IPS-15b (cell line): Measurements from ENCODE around the gene LZTR1.

Source experiments
- H3K27me3 ChIP-seq: one replicate; pipeline ENCODE4 v1.6.1; 2013; ENCODE audit warnings: low read length; ENCODE audit not compliant: control insufficient read depth, insufficient read depth
- H3K36me3 ChIP-seq: one replicate; pipeline ENCODE4 v1.6.1; 2013; ENCODE audit warnings: low read length; ENCODE audit not compliant: control insufficient read depth, insufficient read depth
- H3K4me1 ChIP-seq: one replicate; pipeline ENCODE4 v1.6.1; 2013; ENCODE audit warnings: mild to moderate bottlenecking, low read length; ENCODE audit not compliant: control insufficient read depth, insufficient read depth
- H3K4me3 ChIP-seq: one replicate; pipeline ENCODE4 v1.5.1; 2013; ENCODE audit warnings: low read depth, low read length
- H3K9ac ChIP-seq: one replicate; pipeline ENCODE4 v1.6.1; 2013; ENCODE audit warnings: low read depth, mild to moderate bottlenecking, low read length
- H3K9me3 ChIP-seq: one replicate; pipeline ENCODE4 v1.6.1; 2013; ENCODE audit warnings: mild to moderate bottlenecking, low read length; ENCODE audit not compliant: control insufficient read depth, insufficient read depth

Gene LZTR1

GRCh38 chr22:20992056-20992442 is 10.0 kb downstream of the LZTR1 start:
- H3K9me3 ChIP-seq, result no peaks in the 10 kb centered on the region
- H3K27me3 ChIP-seq, result no peaks in the 10 kb centered on the region
- H3K4me1 ChIP-seq, result no peaks in the 10 kb centered on the region
- H3K9ac ChIP-seq, result no peak overlapping the region
- H3K4me3 ChIP-seq, result no peak overlapping the region
- peaks cover 19% of the 10 kb centered on the region for H3K36me3 ChIP-seq

GRCh38 chr22:20992456-20993303 is 10.6 kb downstream of the LZTR1 start:
- peaks cover 20% of the 10 kb centered on the region for H3K36me3 ChIP-seq
- no peaks in the 10 kb centered on the region for H3K27me3 ChIP-seq
- no peak overlapping the region for H3K4me3 ChIP-seq
- H3K4me1 ChIP-seq, result no peaks in the 10 kb centered on the region
- H3K9me3 ChIP-seq, result no peaks in the 10 kb centered on the region
- H3K9ac ChIP-seq, result no peak overlapping the region

DNA sequence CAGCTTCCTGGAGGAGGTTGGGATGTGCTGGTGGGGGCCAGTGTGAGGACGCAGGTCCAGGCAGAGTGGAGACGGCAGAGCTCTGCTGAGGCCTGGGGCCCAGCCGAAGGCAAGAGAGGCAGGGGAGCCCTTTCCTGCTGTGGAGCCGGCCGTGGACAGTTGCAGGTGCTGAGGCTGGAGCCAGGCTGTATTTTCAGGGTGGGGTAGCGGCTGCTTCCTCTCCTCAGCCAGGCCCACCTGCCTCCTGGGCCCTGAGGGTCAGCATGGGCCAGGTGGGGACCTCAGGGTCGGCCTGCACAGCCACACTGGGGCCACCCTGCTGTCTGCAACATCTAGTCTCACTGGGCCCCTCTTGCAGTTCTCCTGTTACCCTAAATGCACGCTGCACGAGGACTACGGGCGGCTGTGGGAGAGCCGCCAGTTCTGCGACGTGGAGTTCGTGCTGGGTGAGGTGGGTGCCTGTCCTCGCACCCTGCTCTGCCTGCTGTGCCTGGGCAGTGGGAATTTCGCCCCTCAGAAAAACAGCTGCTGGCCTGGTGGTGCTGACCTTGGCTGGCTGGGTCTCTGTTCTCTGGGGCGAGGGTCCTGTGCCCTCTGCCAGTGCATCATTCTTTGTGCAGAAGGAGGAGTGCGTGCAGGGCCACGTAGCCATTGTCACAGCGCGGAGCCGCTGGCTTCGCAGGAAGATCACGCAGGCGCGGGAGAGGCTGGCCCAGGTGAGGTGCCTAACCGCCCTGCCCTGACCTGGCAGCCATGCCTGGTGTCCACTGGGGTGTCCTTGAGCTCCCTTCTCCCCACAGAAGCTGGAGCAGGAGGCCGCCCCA is 11.4 kb downstream of the LZTR1 start:
- Histone ChIP-seq H3K27me3 (no peaks in the 10 kb centered on the region), H3K9me3 (no peaks in the 10 kb centered on the region), H3K36me3 (peaks cover 23% of the 10 kb centered on the region), H3K4me1 (no peaks in the 10 kb centered on the region), H3K9ac (no peak overlapping the region), H3K4me3 (no peak overlapping the region)

- H3K4me3 ChIP-seq, result no peak overlapping the region
- H3K9ac ChIP-seq, result no peak overlapping the region
- H3K9me3 ChIP-seq, result no peaks in the 10 kb centered on the region
- H3K27me3 ChIP-seq, result no peaks in the 10 kb centered on the region
- peaks cover 23% of the 10 kb centered on the region for H3K36me3 ChIP-seq
- no peaks in the 10 kb centered on the region for H3K4me1 ChIP-seq
These were observed 12.2 kb downstream of the LZTR1 start for GRCh38 chr22:20994128-20994901.

DNA sequence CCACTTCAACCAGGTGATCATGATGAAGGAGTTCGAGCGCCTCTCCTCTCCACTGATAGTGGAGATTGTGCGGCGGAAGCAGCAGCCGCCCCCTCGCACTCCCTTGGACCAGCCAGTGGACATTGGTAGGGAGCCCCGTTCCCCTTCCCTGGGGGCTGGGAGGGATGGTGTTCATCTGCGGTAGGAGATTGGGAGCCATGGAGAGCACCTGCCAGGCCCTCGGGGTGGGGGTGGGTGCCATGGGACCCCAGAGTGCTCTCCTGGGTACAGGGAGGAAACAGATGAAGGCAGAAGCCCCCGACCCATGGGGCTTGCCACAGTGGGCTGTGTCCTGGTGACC is 12.8 kb downstream of the LZTR1 start:
- Histone ChIP-seq H3K27me3 (no peaks in the 10 kb centered on the region), H3K9ac (no peak overlapping the region), H3K4me1 (no peaks in the 10 kb centered on the region), H3K9me3 (no peaks in the 10 kb centered on the region), H3K36me3 (peaks cover 27% of the 10 kb centered on the region), H3K4me3 (no peak overlapping the region)

DNA sequence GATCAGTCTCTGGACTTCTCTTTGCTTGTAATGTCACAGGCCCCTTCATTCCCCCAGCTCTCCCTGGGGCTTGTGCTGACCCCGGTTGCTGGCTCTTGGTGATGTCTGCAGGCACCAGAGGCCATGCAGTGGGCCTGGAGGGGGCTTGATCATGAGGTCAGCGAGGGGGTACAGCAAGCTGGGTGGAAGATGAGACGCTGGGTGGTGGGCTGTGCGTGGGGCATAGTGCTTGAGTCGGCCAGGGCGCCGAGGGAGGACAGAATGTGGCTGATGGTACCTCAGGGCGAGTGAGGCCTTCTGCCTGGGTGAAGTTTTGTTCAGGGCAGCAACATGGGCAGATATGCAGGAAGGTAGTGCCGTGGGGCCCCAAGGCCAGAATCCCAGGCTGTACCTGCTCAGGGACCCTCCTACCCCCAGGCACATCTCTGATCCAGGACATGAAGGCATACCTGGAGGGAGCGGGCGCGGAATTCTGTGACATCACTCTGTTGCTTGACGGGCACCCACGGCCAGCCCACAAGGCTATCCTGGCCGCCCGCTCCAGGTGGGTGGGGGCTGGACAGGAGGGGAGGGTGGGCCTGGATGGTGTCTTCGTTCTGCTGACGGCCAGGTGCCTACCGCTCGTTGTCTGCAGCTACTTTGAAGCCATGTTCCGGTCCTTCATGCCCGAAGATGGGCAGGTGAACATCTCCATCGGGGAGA is 13.4 kb downstream of the LZTR1 start:
- Histone ChIP-seq H3K4me3 (no peak overlapping the region), H3K36me3 (peaks cover 32% of the 10 kb centered on the region), H3K9me3 (no peaks in the 10 kb centered on the region), H3K4me1 (no peaks in the 10 kb centered on the region), H3K9ac (no peak overlapping the region), H3K27me3 (no peaks in the 10 kb centered on the region)

DNA sequence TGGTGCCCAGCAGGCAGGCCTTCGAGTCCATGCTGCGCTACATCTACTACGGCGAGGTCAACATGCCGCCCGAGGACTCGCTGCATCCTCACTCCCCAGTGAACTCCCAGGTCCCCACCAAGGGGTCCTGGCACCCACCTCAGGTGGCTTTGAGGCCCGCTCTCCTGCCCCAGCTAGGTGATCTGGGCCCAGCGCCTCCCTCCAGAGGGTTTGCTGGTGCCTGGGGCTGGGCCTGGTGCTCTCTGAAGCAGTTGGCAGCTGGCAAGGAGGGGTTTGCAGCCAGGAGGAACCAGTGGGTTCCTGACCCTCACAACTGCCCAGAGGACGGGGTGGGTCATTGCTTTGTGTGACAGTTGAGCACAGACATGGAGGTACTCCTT is 13.9 kb downstream of the LZTR1 start:
- H3K9me3 ChIP-seq, result no peaks in the 10 kb centered on the region
- no peak overlapping the region for H3K9ac ChIP-seq
- H3K27me3 ChIP-seq, result no peaks in the 10 kb centered on the region
- no peak overlapping the region for H3K4me3 ChIP-seq
- peaks cover 32% of the 10 kb centered on the region for H3K36me3 ChIP-seq
- peaks cover 2% of the 10 kb centered on the region for H3K4me1 ChIP-seq

GRCh38 chr22:20996598-20997535 is 14.8 kb downstream of the LZTR1 start:
- Histone ChIP-seq H3K36me3 (peaks cover 25% of the 10 kb centered on the region), H3K27me3 (no peaks in the 10 kb centered on the region), H3K9me3 (no peaks in the 10 kb centered on the region), H3K9ac (no peak overlapping the region), H3K4me1 (peaks cover 3% of the 10 kb centered on the region), H3K4me3 (no peak overlapping the region)

DNA sequence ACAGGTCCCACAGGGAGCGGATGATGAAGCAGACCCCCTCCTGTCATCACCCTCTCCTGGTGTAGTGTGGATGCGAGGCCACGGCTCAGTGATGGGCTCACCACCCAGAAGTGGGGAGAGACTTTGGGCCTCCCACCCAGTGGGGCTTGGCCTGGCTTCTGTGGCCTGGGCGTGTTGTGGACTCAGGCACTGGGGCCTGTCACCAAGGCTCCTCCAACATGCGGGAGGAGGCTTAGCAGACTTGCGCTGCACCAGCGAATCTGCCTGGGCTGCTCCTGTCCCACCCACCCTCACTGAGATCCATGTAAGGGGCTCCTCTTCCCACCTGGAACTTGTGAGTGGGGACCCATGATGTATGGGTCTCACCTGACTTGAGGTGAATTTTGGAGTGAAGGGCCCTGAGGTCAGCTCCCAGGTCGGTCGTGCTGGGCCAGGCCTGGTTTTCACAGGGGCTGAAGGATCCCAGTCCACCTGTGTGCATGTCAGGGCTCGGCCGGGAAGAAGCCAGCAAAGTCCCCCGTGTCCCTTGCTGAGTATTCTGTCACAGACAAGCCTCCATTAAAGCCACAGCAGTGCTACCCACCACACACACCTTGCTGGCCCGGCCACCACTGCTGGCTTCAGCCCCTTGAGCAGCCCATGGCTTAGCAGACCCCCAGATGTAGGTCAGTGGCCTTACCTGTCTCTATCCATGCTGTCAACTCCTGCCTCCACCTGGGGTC is 15.6 kb downstream of the LZTR1 start:
- no peak overlapping the region for H3K4me3 ChIP-seq
- H3K4me1 ChIP-seq, result peaks cover 3% of the 10 kb centered on the region
- no peaks in the 10 kb centered on the region for H3K9me3 ChIP-seq
- no peak overlapping the region for H3K9ac ChIP-seq
- no peaks in the 10 kb centered on the region for H3K27me3 ChIP-seq
- H3K36me3 ChIP-seq, result peaks cover 18% of the 10 kb centered on the region
